Measurements from ENCODE around the gene PDIA6.

Gene PDIA6

DNA sequence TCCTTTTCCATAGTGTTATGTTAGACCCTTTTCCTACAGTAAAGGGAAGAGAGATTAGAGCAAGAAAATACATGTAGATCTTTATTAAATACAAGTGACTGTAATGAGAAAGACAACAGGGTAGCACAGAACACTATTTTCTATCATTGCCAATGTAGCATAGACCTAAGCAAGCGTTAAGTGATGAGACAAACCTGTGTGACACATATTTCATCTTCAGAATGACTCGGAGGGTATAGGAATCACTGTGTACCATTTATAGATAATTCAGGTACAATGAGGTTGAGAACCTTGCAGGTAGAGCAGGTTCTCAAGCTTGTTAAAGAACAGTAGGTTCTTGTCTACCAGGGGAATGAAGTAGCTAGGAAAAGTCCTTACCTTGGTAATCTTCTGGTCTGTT is 15.9 kb downstream of the PDIA6 start:
- no peak for DNase-seq (ENCODE audit: low read depth)
- TF ChIP-seq, protein P1, sequence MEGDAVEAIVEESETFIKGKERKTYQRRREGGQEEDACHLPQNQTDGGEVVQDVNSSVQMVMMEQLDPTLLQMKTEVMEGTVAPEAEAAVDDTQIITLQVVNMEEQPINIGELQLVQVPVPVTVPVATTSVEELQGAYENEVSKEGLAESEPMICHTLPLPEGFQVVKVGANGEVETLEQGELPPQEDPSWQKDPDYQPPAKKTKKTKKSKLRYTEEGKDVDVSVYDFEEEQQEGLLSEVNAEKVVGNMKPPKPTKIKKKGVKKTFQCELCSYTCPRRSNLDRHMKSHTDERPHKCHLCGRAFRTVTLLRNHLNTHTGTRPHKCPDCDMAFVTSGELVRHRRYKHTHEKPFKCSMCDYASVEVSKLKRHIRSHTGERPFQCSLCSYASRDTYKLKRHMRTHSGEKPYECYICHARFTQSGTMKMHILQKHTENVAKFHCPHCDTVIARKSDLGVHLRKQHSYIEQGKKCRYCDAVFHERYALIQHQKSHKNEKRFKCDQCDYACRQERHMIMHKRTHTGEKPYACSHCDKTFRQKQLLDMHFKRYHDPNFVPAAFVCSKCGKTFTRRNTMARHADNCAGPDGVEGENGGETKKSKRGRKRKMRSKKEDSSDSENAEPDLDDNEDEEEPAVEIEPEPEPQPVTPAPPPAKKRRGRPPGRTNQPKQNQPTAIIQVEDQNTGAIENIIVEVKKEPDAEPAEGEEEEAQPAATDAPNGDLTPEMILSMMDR (conservative IDR thresholded peaks at IDR 0.05; ENCODE audit: control insufficient read depth, insufficient read depth, low read depth, low read length): no peak
- H3K4me3 ChIP-seq (ENCODE audit: control insufficient read depth, low read depth, low read length): no peak overlapping the region

DNA sequence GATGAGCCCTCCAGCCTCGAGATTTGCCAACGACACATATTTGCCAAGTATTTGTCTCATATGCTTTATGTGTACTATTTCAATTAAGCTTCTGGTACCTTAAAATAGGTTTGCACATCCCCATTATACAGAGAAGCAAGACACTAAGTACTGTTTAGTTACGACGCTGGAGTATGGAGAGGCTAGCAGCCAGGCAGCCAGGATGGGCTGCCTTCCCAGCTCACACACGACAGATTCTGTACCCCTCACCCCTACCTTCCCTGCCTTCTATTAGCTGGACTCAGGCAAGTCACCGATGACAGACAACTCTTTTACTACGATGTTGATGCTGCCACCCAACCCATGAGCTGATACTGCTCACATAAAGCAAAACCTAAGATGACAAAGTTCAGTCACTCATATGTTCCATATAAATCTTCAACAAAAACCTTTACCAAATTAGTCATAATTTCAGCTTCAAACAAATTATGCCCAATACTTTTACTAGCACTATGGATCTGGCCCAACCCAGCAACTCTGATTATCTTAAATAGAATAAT is 17.0 kb downstream of the PDIA6 start:
- no peak overlapping the region for H3K4me3 ChIP-seq (ENCODE audit: control insufficient read depth, low read depth, low read length)
- DNase-seq (ENCODE audit: low read depth): no peak
- TF ChIP-seq, protein P1 (conservative IDR thresholded peaks at IDR 0.05; ENCODE audit: control insufficient read depth, insufficient read depth, low read depth, low read length): no peak

DNA sequence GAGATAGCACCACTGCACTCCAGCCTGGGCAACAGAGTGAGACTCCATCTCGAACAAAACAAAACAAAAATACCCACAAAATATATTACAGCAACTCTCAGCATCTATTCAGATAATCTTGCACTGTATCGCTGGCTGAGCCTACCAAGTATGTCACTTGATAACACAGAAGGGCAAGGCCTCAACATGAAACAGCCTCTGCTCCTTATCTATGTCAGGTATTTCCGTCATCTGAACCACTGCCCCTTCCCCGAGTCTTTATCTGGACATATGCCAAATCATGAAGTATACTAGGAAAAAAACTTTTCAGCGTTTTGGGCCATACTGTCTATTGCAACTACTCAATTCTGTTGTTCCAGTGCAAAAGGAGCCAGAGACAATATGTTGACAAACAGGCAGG is 17.7 kb downstream of the PDIA6 start:
- TF ChIP-seq, protein P1 (conservative IDR thresholded peaks at IDR 0.05; ENCODE audit: control insufficient read depth, insufficient read depth, low read depth, low read length): no peak
- DNase-seq (ENCODE audit: low read depth): no peak
- H3K4me3 ChIP-seq (ENCODE audit: control insufficient read depth, low read depth, low read length): no peak overlapping the region

DNA sequence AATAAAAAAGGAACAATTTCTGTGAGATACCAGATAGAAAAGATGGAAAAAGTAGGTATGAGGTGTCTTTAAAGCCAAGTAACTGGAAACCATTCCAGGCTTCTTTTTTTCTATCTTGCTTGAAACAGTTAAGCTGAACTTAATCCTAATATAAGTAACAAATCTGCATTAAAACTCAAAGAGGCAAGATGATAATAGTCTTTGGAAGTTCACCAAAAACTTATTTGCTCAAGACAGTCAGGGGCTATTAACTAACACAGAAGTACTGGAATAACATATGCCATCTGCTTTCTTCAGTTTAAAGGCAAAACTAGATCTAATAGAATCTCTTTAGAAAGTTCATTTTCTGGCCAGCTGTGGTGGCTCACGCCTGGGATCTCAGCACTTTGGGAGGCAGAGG is 18.8 kb downstream of the PDIA6 start:
- TF ChIP-seq, protein P1 (conservative IDR thresholded peaks at IDR 0.05; ENCODE audit: control insufficient read depth, insufficient read depth, low read depth, low read length): no peak
- no peak for DNase-seq (ENCODE audit: low read depth)

DNA sequence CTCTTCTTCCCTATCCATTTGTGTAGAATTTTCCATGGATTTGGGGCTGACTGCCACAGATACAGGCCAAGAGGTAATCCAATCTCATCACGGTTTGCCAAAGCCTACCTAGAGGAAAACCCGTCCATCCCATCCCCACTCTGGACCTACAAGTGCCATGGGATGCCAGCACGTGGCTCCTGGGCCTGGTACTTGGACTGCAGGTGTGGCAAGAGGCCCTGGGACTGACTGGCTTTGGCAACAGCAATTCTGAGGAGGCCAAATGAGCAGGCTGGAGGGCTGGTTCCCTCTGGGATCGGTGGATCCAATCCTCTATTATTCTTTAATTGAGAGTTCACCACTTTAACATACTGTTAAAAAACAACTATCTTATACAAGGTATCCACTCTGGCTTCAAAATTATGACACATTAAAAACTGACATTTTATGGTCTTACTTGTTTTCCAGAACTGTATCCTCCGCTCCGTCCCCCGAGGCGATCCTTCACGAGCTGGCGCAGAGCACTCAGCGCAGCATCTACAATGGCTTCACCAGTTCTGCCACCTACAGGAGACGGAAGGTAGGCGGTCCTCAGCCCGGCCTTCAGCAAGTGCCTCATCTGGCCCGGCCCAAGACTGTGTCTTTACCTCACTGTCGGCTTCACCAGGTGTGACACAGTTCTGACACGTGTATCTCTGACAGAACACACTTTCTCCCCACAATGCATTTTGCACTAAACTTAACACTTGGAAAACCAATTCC is 19.8 kb downstream of the PDIA6 start:
- no peak overlapping the region for H3K4me3 ChIP-seq (ENCODE audit: control insufficient read depth, low read depth, low read length)
- no peak for DNase-seq (ENCODE audit: low read depth)
- TF ChIP-seq, protein P1 (conservative IDR thresholded peaks at IDR 0.05; ENCODE audit: control insufficient read depth, insufficient read depth, low read depth, low read length): no peak

More for the DNA sequence above, 18.8 kb downstream of the PDIA6 start:
- H3K4me3 ChIP-seq (ENCODE audit: control insufficient read depth, low read depth, low read length): no peak overlapping the region

DNA sequence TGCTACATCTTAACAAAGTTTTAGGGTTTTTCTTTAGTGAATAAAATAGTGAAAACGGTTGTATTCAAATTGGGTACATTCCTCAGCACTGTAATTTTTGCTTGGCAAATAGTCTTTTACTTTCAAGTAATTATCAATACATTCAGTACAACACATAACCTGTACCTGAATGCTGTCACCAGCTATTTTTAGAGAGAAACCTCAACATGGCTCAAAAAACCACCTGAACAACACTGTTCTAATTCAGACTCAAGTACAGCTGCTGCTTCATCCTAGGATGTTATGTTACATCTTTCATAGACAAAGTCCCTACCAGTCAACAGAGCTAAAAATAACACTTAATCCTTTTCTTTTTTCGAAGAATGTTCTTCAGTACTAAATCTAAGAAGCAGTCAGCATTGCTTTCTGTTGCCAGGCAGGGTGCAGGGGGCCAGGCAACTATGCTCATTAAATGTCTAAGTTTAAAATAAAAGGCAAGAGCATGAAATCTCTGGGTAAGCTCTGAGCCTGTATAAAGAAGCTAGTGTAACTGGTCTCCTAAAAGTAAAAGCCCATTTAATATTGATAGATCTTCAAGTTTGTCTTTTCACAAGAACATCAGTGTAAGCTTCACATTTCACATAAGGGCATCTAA is 20.5 kb downstream of the PDIA6 start:
- no peak overlapping the region for H3K4me3 ChIP-seq (ENCODE audit: control insufficient read depth, low read depth, low read length)
- DNase-seq (ENCODE audit: low read depth): no peak
- TF ChIP-seq, protein P1 (conservative IDR thresholded peaks at IDR 0.05; ENCODE audit: control insufficient read depth, insufficient read depth, low read depth, low read length): no peak
